ENCODE measurements around the gene TEX14.
A peak's percentile ranks its signal among the peaks of the same experiment; 100 is the strongest.
"Not testable (repeated sequence)": the region's sequence is repeated elsewhere in the genome, so short reads cannot be mapped to it uniquely, and the experiment has no call there.

Gene TEX14

DNA sequence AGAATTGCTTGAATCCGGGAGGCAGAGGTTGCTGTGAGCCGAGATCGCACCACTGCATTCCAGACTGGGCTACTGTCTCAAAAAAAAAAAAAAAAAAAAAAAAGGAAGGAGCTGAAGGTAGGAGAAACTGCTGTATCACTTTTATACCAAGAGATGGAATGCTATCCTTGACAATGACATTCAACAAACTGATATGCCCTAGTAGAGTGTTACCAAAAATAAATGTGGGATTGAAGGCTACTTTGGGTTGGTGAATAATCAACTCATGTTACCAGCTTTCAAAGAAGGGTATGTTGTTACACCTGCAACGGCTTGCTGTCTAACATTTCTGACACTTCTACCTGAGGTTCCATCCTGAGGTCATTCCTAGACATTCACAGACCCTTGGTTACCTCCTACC is 84.9 kb downstream of the TEX14 start:
- no peak for DNase-seq (ENCODE audit: low read depth)

DNA sequence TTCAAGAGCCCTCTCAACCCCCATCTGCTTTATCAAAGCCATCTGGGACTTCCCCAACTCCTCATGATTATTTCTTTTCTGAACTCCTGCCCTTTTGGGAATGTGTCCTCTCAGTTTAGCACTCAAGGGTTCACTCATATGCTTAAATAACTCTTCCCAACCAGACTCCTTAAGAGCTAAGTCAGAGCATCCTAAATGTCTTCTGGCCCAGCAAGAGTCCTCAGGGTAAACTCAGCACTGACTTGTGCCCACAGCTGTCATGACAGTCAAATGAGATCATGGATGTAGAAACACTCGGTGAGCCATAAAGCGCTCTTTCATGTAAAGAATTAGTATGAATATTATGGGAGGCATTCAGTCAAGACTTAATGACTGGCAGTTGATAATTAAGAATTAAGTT is 85.9 kb downstream of the TEX14 start:
- no peak for DNase-seq (ENCODE audit: low read depth)

DNA sequence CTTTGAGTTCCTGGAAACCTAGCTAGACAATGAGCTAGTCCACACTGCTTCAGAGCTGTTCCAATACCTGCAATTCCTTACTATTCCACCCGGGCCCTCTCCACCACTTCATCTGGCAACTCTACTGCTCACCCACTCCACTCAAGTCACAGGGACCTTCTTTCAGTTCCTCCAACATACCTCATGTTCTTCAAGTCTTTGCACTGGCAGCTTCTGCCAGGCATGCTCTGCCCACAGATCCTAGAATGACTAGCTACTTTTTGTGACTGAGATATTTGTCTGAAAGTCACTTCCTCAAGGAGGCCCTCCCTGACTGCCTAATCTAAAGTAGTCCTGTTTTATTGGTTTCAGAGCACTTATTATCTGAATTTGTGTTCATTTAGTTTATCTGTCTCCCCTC is 86.4 kb downstream of the TEX14 start:
- no peak for DNase-seq (ENCODE audit: low read depth)

DNA sequence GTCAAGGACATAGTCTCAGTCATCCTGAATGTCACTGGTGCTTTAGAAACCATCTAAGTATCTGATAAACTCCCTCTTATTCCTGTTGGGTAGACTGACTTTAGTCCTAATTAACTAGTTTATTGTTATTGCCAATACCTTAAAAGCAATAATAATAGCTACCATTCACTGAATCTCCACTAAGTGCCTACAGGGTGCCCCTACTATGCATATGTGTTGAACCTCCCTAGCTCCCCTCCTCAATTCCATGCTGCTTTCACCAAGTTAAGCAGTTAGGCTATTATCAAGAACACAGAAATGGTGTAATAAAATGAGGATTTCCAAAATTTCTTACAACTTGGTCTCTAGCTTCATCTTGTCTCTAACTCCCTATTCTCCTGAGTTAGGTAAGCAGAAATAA is 89.9 kb downstream of the TEX14 start:
- no peak for DNase-seq (ENCODE audit: low read depth)

DNA sequence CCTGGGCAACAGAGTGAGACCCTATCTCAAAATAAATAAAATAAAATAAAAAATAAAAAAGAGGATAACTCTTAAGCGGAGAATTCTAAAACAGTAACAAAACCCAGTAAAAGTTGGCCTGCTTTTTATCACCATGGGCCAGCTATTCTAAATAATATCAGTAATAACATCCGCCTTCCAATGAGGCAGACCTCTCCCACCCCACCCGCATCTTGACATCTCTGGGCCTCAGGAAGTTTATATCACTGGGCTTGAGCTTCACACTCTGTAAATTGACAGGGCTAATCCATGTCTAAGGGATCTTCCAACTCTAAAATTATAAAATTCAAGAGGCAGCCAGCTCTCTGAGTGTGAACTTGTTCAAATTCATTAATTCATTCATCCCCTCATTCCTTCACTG is 94.5 kb downstream of the TEX14 start:
- no peak for DNase-seq (ENCODE audit: low read depth)

DNA sequence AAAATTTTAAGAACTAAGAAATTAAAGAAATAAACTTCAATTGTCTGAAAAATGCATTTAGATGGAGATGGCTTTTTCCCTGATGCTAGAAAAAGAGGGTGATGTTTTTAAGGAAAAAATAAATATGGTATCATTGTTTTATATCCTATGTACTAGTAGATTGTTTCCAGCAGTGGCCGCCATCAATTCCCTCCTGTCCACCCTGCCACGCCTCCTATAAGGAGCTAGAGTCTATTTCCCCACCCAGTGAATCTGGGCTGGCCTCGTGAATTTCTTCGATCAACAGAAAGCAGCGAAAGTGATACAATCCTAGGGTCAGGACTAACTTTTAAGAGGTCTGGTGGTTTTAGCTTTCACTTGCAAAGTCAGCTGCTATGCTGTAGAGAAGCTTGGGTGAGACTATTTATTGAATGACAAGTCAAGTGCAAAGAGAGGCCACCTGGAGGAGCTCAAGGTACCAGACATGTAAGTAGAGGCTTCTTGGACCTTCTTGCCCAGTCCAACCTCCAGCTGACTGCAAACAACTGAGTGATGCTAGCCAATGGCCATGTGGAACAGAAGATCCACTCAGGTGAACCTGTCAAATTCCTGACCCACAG is 96.6 kb downstream of the TEX14 start:
- no peak for DNase-seq (ENCODE audit: low read depth)

DNA sequence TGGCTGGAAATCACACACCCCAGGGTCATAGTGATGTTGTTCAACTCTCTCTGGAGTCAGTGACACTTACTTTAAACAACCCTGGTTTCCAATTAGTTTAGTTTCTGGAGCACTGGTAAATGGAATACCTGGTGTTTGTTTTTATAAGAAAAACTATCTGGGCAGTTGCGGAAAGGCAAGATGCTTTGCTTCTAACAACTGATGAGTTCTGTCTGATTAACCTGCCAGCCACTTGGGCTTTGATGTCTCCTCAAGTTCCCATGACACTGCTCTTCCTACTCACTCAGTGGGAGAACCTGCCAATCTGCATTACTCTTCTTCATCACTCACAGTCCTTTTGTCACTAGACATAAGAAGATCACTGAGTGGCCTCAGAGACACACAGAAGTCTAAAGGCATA is 98.7 kb downstream of the TEX14 start:
- no peak for DNase-seq (ENCODE audit: low read depth)

DNA sequence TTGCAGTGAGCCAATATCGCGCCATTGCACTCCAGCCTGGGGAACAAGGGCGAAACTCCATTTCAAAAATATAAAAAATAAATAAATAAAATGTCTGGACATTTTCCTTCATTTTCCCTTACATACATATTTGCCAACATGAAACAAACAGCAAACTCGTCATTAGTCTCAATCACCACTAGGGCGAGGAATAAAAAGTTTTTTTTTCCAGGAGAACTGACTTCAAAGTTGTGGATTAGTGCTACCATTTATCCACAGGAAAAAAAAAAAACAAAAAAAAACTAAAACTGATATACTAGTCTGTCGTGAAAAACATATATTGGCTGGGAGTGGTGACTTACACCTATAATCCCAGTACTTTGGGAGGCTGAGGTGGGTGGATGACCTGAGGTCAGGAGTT is 100.4 kb downstream of the TEX14 start:
- DNase-seq (ENCODE audit: low read depth): no peak

DNA sequence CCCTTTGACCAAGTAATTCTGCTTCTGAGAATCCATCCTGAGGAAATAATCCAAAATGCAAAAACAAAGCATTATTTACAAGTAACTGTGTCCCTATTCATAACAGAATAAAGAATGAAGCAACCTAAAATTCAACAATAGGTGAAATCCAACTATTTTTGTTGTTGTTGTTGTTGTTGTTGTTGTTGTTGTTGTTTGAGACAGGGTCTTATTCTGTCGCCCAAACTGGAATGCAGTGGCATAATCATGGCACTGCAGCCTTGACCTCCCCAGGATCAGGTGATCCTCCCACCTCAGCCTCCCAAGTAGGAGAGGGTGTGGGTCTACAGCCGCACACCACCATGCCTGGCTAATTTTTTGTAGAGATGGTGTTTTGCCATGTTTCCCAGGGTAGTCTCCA is 101.5 kb downstream of the TEX14 start:
- no peak for DNase-seq (ENCODE audit: low read depth)

DNA sequence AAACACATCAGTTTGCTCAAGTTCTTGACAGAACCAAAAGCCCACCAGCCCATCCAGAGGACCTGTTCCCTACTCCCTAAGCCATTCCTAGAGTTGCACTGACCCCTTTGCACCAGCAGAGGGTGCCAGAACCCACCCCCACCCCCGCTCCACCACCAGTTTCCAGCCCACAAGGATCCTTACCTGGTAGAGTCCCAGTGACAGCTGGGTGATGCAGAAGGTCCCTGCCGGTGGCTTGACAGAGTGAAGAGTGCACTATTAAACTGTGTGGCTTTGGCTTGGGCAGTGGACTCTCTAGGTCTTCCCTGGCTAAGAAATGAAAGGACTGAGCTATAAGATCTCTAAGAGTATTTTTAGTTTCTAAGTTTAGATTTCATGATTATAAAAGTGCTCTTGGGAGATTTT is 104.1 kb downstream of the TEX14 start:
- DNase-seq (ENCODE audit: low read depth): no peak

DNA sequence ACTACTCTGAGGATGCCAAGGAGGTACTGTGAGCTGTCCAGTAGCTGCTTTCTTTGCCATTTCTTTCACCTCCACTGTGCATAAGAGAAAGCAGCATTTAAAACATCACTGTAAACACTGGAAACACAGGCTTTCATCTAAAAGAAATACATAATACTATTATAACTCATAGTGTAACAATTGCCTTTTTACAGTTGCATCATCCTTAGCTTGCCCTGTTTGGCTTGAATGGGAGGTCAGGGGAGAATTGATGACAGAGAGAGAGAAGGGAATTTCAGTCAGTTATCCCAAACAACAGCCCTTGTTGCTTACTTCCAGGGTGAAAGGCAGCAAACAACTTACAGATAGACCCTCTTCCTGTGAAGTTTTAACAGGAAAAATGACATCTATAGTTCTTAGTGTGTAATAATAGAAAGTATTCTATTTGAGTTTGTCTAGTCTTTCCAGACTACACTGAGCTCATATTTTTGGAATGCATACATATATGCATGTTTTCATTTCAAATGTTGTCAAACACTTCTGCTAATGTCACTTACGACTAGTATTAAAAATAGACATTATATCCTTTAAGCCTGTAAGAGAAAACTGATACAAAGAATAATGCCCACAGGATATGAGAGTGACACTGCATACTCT is 105.7 kb downstream of the TEX14 start:
- DNase-seq (ENCODE audit: low read depth): no peak

DNA sequence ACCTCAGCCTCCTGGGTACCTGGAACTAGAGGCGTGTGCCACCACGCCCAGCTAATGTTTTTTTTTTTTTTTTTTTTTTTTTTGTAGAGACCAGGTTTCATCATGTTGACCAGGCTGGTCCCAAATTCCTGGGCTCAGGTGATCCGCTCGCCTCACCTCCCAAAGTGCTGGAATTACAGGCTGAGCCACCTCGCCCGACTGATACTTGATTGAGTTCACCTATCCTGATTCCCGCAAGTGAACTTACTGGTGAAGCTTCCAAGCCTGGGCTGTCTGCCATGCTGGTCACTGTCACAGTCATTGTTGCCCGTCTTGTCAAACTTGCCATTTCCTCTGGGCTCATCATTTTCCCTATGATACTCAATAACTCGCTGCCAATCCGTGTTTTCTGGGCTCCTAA is 106.3 kb downstream of the TEX14 start:
- DNase-seq (ENCODE audit: low read depth): no peak

DNA sequence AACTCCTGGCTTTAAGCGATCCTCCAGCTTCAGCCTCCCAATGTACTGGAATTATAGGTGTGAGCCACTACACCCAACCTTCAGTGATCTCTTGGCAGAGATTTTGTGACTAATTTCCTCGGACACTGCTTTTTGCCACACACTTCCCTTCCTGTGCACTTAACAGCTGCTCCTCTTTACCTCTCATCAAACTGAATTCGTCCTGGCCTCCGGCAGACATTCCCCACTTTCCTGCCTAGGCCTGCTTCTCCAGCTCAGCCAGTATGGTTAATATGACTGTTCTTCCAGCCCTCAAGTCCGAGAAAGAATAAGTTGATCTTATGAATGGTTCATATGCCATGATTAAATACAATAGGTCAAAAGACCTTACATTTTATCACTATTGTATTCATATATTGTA is 108.4 kb downstream of the TEX14 start:
- DNase-seq (ENCODE audit: low read depth): no peak

DNA sequence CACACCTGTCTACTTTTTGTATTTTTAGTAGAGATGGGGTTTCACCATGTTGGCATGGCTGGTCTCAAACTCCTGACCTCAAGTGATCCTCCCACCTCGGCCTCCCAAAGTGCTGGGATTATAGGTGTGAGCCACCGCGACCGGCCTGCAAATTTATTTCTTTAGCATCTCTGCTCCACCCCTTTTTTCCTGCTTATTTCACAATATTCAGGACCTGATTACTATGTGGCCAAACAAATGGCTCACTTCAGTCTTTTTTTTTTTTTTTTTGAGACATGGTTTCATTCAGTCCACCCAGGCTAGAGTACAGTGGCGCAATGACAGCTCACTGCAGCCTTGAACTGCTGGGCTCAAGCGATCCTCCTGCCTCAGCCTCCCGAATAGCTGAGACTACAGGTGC is 109.1 kb downstream of the TEX14 start:
- DNase-seq (ENCODE audit: low read depth): not testable (repeated sequence)

DNA sequence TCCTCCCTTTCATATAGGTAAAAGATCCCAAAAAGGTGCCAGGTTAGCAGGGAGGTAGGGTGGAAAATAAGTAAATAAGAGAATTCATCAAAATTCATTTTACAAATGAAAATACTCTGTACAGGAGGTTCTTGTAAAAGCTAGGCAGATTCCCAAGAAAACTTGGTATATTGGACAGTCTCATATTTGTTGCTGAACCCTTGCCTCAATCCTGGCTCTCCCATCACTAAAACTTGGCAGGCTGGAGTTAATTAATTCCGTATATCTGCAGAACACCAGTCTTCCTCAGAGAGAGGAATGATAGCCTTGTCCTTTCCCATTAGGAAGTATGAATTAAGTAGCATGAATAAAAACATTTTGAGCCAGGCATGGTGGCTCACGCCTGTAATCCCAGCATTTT is 111.2 kb downstream of the TEX14 start:
- no peak for DNase-seq (ENCODE audit: low read depth)

DNA sequence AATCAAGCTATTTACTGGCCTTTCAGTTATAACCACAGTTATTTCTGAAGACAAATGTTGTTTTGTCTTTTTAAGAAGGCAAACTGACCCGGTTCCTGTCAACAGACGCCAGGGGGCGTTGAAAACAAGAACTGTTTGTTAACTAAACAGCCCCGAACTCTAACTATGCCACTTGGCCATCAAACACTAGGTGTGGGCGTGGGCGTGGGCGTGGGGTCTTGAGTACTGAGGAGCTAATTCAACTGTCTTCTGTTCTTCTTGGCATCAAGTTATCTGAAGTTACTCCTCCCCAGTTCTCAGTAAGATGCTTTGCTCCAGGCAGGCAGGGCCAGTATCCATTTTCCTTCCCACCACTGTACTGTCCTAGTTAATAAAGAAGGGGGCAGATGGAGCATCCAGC is 114.1 kb downstream of the TEX14 start:
- DNase-seq (ENCODE audit: low read depth): no peak

DNA sequence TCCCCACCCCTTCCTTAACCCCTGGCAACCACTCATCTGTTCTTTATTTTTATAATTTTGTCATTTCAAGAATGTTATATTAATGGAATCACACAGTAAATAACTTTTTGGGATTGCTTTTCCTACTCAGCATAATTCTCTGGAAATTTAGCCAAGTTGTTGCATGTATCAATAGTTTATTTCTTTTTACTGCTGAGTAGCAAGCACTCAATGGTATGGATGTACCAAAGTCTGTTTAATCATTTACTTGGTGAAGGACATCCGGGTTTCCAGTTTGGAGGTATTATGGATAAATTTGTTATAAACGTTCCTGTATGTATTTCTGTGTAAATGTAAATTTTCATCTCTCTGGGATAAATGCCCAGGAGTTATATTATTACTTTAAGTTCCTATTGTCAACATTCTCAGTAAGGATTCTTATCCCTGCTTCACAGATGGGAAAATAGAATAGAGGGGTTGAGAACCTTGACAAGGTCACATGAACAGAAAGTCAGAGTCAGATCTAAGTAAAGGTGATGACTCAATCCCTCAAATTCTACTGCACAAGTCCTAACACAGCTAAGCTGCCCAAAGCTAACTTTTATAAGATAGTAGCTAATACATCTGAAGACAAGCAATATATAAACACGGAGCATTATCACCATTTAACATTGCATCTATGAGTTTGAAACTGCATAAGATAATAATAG is 115.0 kb downstream of the TEX14 start:
- no peak for DNase-seq (ENCODE audit: low read depth)

DNA sequence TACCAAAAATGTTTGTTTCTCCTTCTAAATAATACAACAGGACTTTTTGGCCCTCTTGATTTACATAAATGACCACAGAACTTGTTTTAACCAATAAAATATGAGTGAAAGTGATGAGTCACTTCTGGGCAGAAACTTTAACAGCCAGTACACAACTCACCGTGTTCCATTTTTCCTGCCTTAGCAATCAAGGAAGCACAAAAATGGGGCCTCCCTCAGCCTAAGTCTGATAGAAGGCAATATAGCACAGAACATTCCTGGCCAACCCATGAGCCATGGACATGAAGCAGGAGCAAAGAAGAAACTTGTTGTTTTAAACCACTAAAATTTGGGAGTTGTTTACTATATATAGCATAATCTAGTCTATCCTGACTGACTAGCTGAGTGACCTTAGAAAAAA is 116.3 kb downstream of the TEX14 start:
- DNase-seq (ENCODE audit: low read depth): peak; percentile 26

DNA sequence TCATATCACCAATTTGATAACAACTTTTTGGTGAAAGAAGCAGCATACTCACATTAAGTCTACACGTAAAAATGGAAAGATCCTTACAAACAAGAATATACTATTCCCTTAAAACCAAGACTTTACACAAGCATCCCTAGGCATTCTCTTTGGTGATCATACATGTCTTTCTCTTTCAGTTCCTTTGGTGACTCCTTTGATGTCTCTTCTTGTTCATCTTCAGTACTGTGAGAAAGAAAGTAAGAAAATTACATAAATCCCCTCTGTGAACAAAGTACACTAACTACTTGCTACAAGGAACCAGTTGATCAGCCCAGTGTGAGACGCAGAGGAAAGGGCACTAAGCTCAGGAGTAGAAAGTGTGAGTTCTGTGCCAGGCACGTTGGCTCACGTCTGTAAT is 117.8 kb downstream of the TEX14 start:
- no peak for DNase-seq (ENCODE audit: low read depth)

DNA sequence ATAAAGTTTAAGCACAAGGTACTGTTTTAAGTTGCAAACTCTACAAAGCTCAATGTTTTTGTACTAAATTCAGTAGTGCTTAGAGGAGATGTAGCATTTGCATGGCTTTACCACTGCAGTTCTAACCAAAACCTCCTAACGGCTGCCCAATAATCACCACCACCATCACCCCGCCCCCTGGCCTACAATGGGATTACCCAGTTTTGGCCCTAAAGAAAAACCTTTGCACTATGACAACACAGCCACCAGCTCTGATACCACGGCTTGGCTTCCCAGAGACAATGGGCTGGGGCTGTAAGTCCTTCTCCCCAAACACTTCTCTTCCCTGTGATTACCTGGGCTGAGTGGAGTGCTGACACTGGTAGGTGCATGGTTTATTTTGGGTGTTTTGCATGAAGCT is 119.0 kb downstream of the TEX14 start:
- no peak for DNase-seq (ENCODE audit: low read depth)

DNA sequence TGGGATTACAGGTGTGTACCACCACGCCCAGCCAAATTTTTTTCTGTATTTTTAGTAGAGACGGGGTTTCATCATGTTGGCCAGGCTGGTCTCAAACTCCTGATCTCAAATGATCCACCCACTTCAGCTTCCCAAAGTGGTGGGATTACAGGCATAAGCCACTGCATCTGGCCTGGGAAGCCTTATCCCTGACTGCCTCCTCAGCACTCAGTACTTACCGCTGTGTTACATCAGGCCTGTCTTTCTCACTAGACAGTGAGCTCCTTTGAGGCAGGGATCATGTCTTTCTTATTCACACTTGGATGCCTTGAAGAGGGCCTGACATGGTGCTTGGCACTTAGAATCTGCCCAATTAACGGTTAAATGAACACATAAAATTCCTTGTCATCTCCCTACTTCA is 121.1 kb downstream of the TEX14 start:
- DNase-seq (ENCODE audit: low read depth): no peak

DNA sequence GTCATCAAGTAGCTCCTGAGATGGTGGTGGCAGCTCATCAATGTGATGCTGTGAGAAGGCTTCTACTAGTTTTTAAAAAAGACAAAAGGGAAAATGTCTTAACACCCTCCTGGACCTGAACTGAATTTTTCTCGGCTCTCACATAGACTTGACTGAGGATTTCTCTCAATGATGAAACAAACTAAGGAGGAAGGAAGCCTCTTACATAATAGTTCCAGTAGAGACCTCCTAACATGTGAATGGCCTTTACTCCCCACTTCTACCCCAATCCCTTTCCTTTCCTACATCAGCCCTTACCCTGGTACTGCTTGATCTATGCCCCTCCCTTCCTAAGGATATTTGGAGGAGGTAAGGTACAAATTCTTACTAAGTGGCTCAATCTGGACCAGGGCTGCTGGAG is 122.6 kb downstream of the TEX14 start:
- DNase-seq (ENCODE audit: low read depth): no peak

DNA sequence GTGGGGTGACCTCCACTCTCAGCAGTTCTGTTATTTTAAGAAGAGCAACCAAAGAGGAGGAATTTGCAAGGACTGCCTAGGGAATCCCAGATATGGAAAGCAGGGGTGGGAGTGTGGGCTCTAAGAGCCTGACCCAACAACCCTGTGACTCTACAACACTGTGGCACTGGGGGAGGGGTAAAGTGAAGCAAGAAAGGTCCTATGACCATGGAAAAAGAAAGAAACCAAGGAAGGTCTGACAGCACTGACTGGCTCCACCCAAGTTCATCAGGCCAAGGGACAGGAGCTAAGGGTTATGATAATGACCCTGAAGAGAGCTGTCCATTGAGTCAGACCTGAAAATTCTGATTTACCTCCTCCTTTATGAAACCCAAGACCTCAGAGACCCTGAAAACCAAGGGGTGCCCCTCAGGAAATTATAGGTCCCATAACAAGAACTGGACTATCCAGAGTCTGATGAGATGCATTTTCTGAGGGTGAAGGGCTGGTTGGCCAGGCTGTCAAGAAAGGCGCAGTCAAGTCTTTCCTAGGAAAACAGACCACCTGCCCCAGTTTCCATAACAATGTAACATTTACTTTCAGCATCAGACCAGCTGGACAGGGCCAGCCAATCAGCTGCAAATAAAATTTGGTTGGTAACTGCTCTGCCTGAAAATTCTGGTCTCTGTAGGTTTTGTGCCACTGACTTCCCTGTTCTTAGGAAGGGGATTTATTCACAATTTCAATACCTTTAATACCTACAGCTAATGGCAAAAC is 123.6 kb downstream of the TEX14 start:
- DNase-seq (ENCODE audit: low read depth): no peak

Data from stromal cell of bone marrow (primary cell).